WTC11 (cell line): ENCODE results near the gene GPATCH8. TPM values are rescaled to one million over a fixed set of nuclear protein-coding genes. Genes with fewer than 3 reads are reported as not detected.
A peak's percentile ranks its signal among the peaks of the same experiment; 100 is the strongest.

Experiments used
- CREB1 ChIP-seq: sonication (generic); formaldehyde crosslinking; IDR thresholded peaks from 2 replicates; pipeline ENCODE4 v1.8.0; 2023; ENCODE audit warnings: mild to moderate bottlenecking, missing genetic modification reagents
- ELF4 ChIP-seq: sonication (generic); formaldehyde crosslinking; IDR thresholded peaks from 2 replicates; pipeline ENCODE4 v1.8.1; 2022; ENCODE audit warnings: low read depth, mild to moderate bottlenecking, moderate library complexity, missing genetic modification reagents
- FOXK1 ChIP-seq: sonication (generic); formaldehyde crosslinking; IDR thresholded peaks from 2 replicates; pipeline ENCODE4 v1.8.0; 2022; ENCODE audit warnings: mild to moderate bottlenecking, moderate library complexity, missing genetic modification reagents
- FOXP1 ChIP-seq: sonication (generic); formaldehyde crosslinking; IDR thresholded peaks from 2 replicates; pipeline ENCODE4 v1.8.0; 2022; ENCODE audit warnings: missing genetic modification reagents, mild to moderate bottlenecking, moderate library complexity, borderline replicate concordance
- GABPB1 ChIP-seq: sonication (generic); formaldehyde crosslinking; IDR thresholded peaks from 2 replicates; pipeline ENCODE4 v1.8.1; 2023; ENCODE audit warnings: mild to moderate bottlenecking, missing genetic modification reagents
- JAZF1 ChIP-seq: fragments of 250-450 bp; sonication (Bioruptor Pico); IDR thresholded peaks from 2 replicates; pipeline ENCODE4 v1.9.0; 2021; ENCODE audit warnings: moderate library complexity, mild to moderate bottlenecking, inconsistent platforms
- NFE2L1 ChIP-seq: sonication (generic); formaldehyde crosslinking; IDR thresholded peaks from 2 replicates; pipeline ENCODE4 v1.8.1; 2023; ENCODE audit warnings: missing genetic modification reagents
- RORB ChIP-seq: fragments of 250-450 bp; sonication (Bioruptor Pico); IDR thresholded peaks from 2 replicates; pipeline ENCODE4 v1.9.0; 2021; ENCODE audit warnings: mild to moderate bottlenecking
- SP1 ChIP-seq: sonication (generic); formaldehyde crosslinking; conservative IDR thresholded peaks from 2 replicates; pipeline ENCODE4 v1.8.1; 2022; ENCODE audit warnings: missing genetic modification reagents
- TEAD1 ChIP-seq: sonication (generic); formaldehyde crosslinking; IDR thresholded peaks from 2 replicates; pipeline ENCODE4 v1.8.0; 2022; ENCODE audit warnings: mild to moderate bottlenecking, missing genetic modification reagents
- ZBTB21 ChIP-seq: sonication (generic); formaldehyde crosslinking; IDR thresholded peaks from 2 replicates; pipeline ENCODE4 v1.8.1; 2023; ENCODE audit warnings: mild to moderate bottlenecking, missing genetic modification reagents, borderline replicate concordance
- ZNF121 ChIP-seq: sonication (generic); formaldehyde crosslinking; IDR thresholded peaks from 2 replicates; pipeline ENCODE4 v1.8.0; 2023; ENCODE audit warnings: missing genetic modification reagents
- ZNF138 ChIP-seq: sonication (generic); formaldehyde crosslinking; conservative IDR thresholded peaks from 2 replicates; pipeline ENCODE4 v1.8.1; 2022; ENCODE audit warnings: mild to moderate bottlenecking, moderate library complexity, missing genetic modification reagents
- ZNF263 ChIP-seq: sonication (generic); formaldehyde crosslinking; IDR thresholded peaks from 2 replicates; pipeline ENCODE4 v1.8.1; 2022; ENCODE audit warnings: low read depth, mild to moderate bottlenecking, moderate library complexity, missing genetic modification reagents
- ZNF317 ChIP-seq: sonication (generic); formaldehyde crosslinking; IDR thresholded peaks from 2 replicates; pipeline ENCODE4 v1.8.1; 2023; ENCODE audit warnings: low read depth, mild to moderate bottlenecking, moderate library complexity, missing genetic modification reagents, borderline replicate concordance
- total RNA-seq: library from RNA; stranded (reverse); gene quantifications from 3 replicates; pipeline ENCODE4 v1.2.3, GENCODE V29; 2021
- TF ChIP-seq, protein P1 (sequence below): fragments of 250-450 bp; sonication (Bioruptor Pico); conservative IDR thresholded peaks from 2 replicates; pipeline ENCODE4 v1.9.0; 2021; ENCODE audit warnings: mild to moderate bottlenecking
- TF ChIP-seq, protein P2 (sequence below): sonication (generic); formaldehyde crosslinking; IDR thresholded peaks from 2 replicates; pipeline ENCODE4 v1.8.0; 2023; ENCODE audit warnings: missing genetic modification reagents
- TF ChIP-seq, protein P3 (sequence below): sonication (generic); formaldehyde crosslinking; conservative IDR thresholded peaks from 2 replicates; pipeline ENCODE4 v1.8.1; 2023; ENCODE audit warnings: mild to moderate bottlenecking, low read depth, missing genetic modification reagents, moderate library complexity
- TF ChIP-seq, protein P4 (sequence below): fragments of 250-450 bp; sonication (Bioruptor Pico); IDR thresholded peaks from 2 replicates; pipeline ENCODE4 v1.9.0; 2021; ENCODE audit warnings: mild to moderate bottlenecking, borderline replicate concordance
- TF ChIP-seq, protein P5 (sequence below): sonication (generic); formaldehyde crosslinking; IDR thresholded peaks from 2 replicates; pipeline ENCODE4 v1.8.1; 2023; ENCODE audit warnings: mild to moderate bottlenecking, moderate library complexity, missing genetic modification reagents
- TF ChIP-seq, protein P6 (sequence below): sonication (generic); formaldehyde crosslinking; IDR thresholded peaks from 2 replicates; pipeline ENCODE4 v1.8.0; 2022; ENCODE audit warnings: missing genetic modification reagents
- TF ChIP-seq, protein P7 (sequence below): sonication (generic); formaldehyde crosslinking; IDR thresholded peaks from 2 replicates; pipeline ENCODE4 v1.8.1; 2023; ENCODE audit warnings: mild to moderate bottlenecking, missing genetic modification reagents

GPATCH8 gene
- total RNA-seq, 1 experiment from 2014 or later: 51.9 TPM

DNA sequence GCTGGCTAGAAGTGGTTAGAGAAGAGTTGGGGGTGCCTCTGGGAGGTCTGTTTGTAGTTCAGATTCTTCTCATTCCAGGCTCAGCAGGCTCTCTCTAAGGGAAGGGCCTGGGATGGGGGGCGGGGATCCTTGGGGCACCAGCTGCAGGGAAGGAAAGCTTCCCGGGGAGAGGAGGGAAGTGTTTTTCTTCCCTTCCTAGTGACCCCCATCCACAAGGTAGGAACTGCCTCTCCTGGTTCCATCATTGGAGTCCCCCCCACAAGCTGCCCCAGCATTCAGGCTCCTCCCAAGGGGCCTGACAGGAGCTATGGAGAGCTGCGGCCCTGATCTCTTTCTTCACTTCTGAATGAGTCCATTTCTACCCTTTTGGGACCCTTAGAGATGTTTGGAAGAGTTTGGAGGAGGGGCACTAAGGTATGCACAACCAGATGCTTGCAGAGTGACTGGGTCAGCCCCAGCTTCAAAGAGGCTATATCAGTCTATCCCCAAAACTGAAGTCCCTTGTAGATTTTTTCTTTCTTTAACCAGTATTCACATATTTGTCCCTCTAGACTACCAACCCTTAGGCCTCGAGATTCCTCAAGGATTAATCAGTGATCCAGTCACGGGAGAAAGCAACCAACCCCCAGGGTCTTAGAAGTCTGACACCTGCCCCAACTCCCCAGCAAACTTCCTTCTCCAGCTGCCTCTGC is 40.2 kb upstream of the GPATCH8 start (continued):
- TF ChIP-seq FOXP1 (CRISPR knock-in tag) (no peak), SP1 (CRISPR knock-in tag) (no peak; the same call in 1 of the 2 replicates), CREB1 (no peak), ZNF138 (CRISPR knock-in tag) (no peak), TEAD1 (CRISPR knock-in tag) (peak; percentile 99), ZNF263 (no peak), GABPB1 (no peak), RORB (no peak), NFE2L1 (no peak), ZBTB21 (CRISPR knock-in tag) (no peak), JAZF1 (no peak), ELF4 (no peak), FOXK1 (CRISPR knock-in tag) (0 out of 2 replicates have a peak, but pooled peaks have one; percentile 3), ZNF121 (CRISPR knock-in tag) (no peak), ZNF317 (CRISPR knock-in tag) (no peak)
- TF ChIP-seq, protein P1, sequence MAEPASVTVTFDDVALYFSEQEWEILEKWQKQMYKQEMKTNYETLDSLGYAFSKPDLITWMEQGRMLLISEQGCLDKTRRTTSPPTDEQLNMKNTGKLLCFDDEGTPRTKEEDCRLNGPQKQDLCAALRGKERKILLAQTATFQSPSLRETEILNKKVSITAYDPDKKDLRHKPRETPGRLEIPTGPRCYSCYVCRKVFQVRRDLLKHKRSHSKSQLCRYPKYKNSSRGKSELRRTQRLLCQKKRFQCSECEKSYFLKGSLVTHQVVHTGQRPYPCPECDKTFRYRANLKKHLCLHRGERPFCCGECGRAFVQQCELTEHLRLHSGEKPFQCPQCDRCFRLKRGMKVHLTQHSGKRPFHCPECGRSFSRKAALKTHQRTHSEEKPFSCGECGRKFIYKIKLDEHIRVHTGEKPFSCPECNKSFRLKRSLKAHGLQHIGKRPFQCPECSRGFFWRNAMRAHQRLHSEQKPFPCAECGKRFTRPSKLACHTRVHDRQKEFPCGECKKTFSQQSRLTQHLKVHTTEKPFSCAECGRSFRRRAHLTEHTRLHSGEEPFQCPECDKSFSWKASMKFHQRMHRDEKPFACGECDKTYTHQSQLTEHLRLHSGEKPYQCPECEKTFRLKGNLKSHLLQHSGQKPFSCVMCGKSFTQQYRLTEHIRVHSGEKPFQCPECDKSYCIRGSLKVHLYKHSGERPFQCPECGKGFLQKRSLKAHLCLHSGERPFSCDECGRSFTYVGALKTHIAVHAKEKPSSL (CRISPR knock-in tag): no peak
- TF ChIP-seq, protein P2, sequence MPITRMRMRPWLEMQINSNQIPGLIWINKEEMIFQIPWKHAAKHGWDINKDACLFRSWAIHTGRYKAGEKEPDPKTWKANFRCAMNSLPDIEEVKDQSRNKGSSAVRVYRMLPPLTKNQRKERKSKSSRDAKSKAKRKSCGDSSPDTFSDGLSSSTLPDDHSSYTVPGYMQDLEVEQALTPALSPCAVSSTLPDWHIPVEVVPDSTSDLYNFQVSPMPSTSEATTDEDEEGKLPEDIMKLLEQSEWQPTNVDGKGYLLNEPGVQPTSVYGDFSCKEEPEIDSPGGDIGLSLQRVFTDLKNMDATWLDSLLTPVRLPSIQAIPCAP (CRISPR knock-in tag): no peak
- TF ChIP-seq, protein P3, sequence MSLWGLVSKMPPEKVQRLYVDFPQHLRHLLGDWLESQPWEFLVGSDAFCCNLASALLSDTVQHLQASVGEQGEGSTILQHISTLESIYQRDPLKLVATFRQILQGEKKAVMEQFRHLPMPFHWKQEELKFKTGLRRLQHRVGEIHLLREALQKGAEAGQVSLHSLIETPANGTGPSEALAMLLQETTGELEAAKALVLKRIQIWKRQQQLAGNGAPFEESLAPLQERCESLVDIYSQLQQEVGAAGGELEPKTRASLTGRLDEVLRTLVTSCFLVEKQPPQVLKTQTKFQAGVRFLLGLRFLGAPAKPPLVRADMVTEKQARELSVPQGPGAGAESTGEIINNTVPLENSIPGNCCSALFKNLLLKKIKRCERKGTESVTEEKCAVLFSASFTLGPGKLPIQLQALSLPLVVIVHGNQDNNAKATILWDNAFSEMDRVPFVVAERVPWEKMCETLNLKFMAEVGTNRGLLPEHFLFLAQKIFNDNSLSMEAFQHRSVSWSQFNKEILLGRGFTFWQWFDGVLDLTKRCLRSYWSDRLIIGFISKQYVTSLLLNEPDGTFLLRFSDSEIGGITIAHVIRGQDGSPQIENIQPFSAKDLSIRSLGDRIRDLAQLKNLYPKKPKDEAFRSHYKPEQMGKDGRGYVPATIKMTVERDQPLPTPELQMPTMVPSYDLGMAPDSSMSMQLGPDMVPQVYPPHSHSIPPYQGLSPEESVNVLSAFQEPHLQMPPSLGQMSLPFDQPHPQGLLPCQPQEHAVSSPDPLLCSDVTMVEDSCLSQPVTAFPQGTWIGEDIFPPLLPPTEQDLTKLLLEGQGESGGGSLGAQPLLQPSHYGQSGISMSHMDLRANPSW (CRISPR knock-in tag): no peak
- TF ChIP-seq, protein P4, sequence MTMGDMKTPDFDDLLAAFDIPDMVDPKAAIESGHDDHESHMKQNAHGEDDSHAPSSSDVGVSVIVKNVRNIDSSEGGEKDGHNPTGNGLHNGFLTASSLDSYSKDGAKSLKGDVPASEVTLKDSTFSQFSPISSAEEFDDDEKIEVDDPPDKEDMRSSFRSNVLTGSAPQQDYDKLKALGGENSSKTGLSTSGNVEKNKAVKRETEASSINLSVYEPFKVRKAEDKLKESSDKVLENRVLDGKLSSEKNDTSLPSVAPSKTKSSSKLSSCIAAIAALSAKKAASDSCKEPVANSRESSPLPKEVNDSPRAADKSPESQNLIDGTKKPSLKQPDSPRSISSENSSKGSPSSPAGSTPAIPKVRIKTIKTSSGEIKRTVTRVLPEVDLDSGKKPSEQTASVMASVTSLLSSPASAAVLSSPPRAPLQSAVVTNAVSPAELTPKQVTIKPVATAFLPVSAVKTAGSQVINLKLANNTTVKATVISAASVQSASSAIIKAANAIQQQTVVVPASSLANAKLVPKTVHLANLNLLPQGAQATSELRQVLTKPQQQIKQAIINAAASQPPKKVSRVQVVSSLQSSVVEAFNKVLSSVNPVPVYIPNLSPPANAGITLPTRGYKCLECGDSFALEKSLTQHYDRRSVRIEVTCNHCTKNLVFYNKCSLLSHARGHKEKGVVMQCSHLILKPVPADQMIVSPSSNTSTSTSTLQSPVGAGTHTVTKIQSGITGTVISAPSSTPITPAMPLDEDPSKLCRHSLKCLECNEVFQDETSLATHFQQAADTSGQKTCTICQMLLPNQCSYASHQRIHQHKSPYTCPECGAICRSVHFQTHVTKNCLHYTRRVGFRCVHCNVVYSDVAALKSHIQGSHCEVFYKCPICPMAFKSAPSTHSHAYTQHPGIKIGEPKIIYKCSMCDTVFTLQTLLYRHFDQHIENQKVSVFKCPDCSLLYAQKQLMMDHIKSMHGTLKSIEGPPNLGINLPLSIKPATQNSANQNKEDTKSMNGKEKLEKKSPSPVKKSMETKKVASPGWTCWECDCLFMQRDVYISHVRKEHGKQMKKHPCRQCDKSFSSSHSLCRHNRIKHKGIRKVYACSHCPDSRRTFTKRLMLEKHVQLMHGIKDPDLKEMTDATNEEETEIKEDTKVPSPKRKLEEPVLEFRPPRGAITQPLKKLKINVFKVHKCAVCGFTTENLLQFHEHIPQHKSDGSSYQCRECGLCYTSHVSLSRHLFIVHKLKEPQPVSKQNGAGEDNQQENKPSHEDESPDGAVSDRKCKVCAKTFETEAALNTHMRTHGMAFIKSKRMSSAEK (CRISPR knock-in tag): no peak
- TF ChIP-seq, protein P5, sequence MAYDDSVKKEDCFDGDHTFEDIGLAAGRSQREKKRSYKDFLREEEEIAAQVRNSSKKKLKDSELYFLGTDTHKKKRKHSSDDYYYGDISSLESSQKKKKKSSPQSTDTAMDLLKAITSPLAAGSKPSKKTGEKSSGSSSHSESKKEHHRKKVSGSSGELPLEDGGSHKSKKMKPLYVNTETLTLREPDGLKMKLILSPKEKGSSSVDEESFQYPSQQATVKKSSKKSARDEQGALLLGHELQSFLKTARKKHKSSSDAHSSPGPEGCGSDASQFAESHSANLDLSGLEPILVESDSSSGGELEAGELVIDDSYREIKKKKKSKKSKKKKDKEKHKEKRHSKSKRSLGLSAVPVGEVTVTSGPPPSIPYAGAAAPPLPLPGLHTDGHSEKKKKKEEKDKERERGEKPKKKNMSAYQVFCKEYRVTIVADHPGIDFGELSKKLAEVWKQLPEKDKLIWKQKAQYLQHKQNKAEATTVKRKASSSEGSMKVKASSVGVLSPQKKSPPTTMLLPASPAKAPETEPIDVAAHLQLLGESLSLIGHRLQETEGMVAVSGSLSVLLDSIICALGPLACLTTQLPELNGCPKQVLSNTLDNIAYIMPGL: no peak
- TF ChIP-seq, protein P6, sequence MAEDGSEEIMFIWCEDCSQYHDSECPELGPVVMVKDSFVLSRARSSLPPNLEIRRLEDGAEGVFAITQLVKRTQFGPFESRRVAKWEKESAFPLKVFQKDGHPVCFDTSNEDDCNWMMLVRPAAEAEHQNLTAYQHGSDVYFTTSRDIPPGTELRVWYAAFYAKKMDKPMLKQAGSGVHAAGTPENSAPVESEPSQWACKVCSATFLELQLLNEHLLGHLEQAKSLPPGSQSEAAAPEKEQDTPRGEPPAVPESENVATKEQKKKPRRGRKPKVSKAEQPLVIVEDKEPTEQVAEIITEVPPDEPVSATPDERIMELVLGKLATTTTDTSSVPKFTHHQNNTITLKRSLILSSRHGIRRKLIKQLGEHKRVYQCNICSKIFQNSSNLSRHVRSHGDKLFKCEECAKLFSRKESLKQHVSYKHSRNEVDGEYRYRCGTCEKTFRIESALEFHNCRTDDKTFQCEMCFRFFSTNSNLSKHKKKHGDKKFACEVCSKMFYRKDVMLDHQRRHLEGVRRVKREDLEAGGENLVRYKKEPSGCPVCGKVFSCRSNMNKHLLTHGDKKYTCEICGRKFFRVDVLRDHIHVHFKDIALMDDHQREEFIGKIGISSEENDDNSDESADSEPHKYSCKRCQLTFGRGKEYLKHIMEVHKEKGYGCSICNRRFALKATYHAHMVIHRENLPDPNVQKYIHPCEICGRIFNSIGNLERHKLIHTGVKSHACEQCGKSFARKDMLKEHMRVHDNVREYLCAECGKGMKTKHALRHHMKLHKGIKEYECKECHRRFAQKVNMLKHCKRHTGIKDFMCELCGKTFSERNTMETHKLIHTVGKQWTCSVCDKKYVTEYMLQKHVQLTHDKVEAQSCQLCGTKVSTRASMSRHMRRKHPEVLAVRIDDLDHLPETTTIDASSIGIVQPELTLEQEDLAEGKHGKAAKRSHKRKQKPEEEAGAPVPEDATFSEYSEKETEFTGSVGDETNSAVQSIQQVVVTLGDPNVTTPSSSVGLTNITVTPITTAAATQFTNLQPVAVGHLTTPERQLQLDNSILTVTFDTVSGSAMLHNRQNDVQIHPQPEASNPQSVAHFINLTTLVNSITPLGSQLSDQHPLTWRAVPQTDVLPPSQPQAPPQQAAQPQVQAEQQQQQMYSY: peak; percentile 62; the same call in 1 of the 2 replicates
- TF ChIP-seq, protein P7, sequence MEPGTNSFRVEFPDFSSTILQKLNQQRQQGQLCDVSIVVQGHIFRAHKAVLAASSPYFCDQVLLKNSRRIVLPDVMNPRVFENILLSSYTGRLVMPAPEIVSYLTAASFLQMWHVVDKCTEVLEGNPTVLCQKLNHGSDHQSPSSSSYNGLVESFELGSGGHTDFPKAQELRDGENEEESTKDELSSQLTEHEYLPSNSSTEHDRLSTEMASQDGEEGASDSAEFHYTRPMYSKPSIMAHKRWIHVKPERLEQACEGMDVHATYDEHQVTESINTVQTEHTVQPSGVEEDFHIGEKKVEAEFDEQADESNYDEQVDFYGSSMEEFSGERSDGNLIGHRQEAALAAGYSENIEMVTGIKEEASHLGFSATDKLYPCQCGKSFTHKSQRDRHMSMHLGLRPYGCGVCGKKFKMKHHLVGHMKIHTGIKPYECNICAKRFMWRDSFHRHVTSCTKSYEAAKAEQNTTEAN: no peak
